ENCODE data around the gene ERLIN1. TPM values are rescaled to one million over a fixed set of nuclear protein-coding genes. Genes with fewer than 3 reads are reported as not detected.
A peak's percentile ranks its signal among the peaks of the same experiment; 100 is the strongest.

The ERLIN1 gene
- total RNA-seq, 1 donor from 2014 or later: 8.3 TPM

GRCh38 chr10:100192350-100192749 is 6.5 kb upstream of the ERLIN1 start:
- DNase-seq: no peak
- Histone ChIP-seq H3K36me3 (peaks cover 73% of the 10 kb centered on the region), H3K27me3 (ENCODE audit: low read depth) (no peaks in the 10 kb centered on the region), H3K4me1 (peaks cover 28% of the 10 kb centered on the region), H3K27ac (replicated peaks) (peak overlapping the region; percentile 78), H3K9me3 (replicated peaks) (no peaks in the 10 kb centered on the region), H3K4me3 (no peak overlapping the region)
- no peak for TF ChIP-seq CTCF (IDR thresholded peaks at IDR 0.05; ENCODE audit: borderline replicate concordance)
- intact Hi-C loops (cut with micrococcal nuclease): no loop called here

DNA sequence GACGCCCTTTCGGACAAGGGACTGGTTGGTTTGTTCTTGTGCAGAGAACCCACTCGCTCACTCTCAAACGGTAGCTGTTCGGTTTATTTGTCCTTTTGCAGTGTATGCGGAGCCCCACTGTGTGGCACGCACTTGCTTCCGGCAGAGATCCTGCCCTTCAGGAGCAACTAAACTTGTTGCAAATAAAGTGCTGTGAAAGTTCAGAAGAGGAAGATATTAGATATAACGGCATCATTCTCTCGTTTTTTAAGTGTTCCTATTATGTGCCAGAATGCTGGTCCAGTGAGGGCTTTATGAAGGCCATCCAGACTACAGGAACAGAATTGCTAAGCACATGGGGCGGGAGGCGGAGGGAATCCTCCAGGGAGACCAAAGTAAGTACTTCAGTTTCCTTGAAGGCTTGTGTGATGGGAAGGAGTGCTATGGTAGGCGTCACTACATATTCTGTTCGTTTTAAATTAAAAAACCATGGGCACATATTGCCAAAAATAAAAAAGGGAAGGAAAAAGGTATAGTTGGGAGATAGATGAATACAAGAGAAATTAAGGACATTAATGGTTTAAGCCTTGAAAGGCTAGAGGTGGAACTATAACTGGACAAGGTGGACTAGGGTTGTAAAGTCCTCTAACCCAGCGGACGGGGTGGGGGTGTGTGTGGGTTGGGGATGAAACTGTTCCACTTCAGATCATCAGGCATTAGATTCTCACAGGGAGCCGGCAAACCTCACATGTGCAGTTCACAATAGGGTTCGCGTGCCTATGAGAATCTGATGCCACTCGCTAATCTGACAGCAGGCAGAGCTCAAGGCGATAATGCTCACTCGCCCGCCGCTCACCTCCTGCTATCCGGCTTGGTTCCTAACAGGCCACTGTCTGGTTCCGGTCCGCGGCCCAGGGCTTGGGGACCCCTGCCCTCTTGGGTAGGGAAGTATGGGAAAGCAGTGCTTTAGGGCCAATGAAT is 704 bp upstream of the ERLIN1 start:
- no peaks in the 10 kb centered on the region for H3K27me3 ChIP-seq (ENCODE audit: low read depth)
- H3K4me1 ChIP-seq: peaks cover 49% of the 10 kb centered on the region
- H3K9me3 ChIP-seq (replicated peaks): no peaks in the 10 kb centered on the region
- peak overlapping the region; percentile 87 for H3K27ac ChIP-seq (replicated peaks)
- no peak for TF ChIP-seq CTCF (IDR thresholded peaks at IDR 0.05; ENCODE audit: borderline replicate concordance)
- peak overlapping the region; percentile 92 for H3K4me3 ChIP-seq
- DNase-seq: peak; percentile 52
- peaks cover 53% of the 10 kb centered on the region for H3K36me3 ChIP-seq
- intact Hi-C loops (cut with micrococcal nuclease): no loop called here

DNA sequence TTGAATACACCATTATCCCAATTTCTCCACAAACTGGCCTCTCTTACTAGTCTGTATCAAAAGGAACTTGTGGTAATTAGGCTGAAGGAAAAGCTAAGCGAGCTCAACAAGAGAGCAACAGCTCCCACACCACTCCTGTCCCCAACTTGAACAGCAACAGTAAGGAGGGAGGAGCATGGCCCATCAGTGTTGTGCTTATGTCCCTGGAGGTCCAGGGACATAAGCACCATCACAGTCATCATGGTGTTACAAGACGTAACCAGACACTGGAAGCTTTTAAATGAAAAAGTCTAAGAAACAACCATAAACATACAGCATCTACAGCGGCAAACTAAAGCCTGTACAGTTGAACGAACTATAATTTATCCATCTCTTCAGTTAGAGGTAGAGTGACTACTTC is 989 bp downstream of the ERLIN1 start:
- Histone ChIP-seq H3K4me3 (peak overlapping the region; percentile 92), H3K36me3 (peaks cover 40% of the 10 kb centered on the region), H3K27me3 (ENCODE audit: low read depth) (no peaks in the 10 kb centered on the region), H3K27ac (replicated peaks) (peak overlapping the region; percentile 87), H3K4me1 (peaks cover 48% of the 10 kb centered on the region), H3K9me3 (replicated peaks) (no peaks in the 10 kb centered on the region)
- TF ChIP-seq CTCF (IDR thresholded peaks at IDR 0.05; ENCODE audit: borderline replicate concordance): no peak
- no peak for DNase-seq
- intact Hi-C loops (cut with micrococcal nuclease): no loop called here

DNA sequence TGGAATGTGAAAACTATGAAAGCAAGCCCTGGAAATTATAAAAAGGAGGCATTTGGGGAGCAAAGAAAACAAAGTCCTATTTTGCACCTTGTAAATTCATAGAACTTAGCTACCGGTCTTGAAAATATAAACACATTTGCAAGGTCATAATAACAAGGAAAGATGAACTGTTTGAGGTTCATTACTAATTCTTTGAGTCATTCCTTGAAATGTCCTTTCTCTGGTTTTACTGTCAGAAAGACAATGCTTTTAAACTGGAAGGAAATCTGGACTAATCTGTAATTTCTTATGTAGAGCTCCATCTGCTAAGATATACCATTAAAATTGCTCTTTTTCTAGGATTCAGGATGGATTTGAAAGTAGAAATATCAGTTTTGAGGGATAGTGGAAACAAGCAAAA is 1.4 kb downstream of the ERLIN1 start:
- no peak for DNase-seq
- intact Hi-C loops (cut with micrococcal nuclease): no loop called here
- H3K4me1 ChIP-seq: peaks cover 50% of the 10 kb centered on the region
- H3K27me3 ChIP-seq (ENCODE audit: low read depth): no peaks in the 10 kb centered on the region
- H3K27ac ChIP-seq (replicated peaks): peak overlapping the region; percentile 87
- TF ChIP-seq CTCF (IDR thresholded peaks at IDR 0.05; ENCODE audit: borderline replicate concordance): no peak
- peak overlapping the region; percentile 92 for H3K4me3 ChIP-seq
- H3K9me3 ChIP-seq (replicated peaks): no peaks in the 10 kb centered on the region
- H3K36me3 ChIP-seq: peaks cover 40% of the 10 kb centered on the region

DNA sequence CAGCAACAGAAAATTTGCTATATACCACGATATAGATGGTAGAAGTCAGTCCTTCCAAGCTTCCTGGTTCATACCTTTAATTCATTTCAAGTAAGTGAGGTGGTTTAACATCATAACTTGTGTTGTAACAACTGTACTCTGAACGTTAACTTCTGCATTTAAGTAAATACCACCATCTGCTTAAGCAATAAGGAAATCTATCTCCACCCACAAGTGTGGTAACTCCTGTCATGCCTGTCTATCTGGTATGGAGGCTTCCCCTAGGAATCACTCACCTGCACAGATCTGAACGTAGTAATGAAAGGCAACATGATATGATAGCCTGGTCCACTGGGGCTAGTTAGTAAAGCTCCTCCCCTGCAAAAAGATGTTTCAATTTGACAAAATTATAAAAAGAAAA is 2.3 kb downstream of the ERLIN1 start:
- Histone ChIP-seq H3K27ac (replicated peaks) (no peak overlapping the region), H3K36me3 (peaks cover 40% of the 10 kb centered on the region), H3K4me3 (no peak overlapping the region), H3K9me3 (replicated peaks) (no peaks in the 10 kb centered on the region), H3K27me3 (ENCODE audit: low read depth) (no peaks in the 10 kb centered on the region), H3K4me1 (peaks cover 51% of the 10 kb centered on the region)
- intact Hi-C loops (cut with micrococcal nuclease): no loop called here
- no peak for DNase-seq
- no peak for TF ChIP-seq CTCF (IDR thresholded peaks at IDR 0.05; ENCODE audit: borderline replicate concordance)
